A549 (cell line): ENCODE results near the gene FAM50A. TPM values are rescaled to one million over a fixed set of nuclear protein-coding genes. Genes with fewer than 3 reads are reported as not detected.

ENCODE experiments used
- ATOH8 ChIP-seq: fragments of 250-450 bp; sonication (Bioruptor Pico); IDR thresholded peaks from 2 replicates; pipeline ENCODE4 v1.5.0; 2020; ENCODE audit warnings: low read depth, mild to moderate bottlenecking, moderate library complexity
- BHLHE40 ChIP-seq: IDR thresholded peaks from 2 replicates; pipeline ENCODE4 v1.6.1; 2012; ENCODE audit warnings: low read depth, low read length, inconsistent platforms
- CBX2 ChIP-seq: fragments of 200-600 bp; sonication (generic); IDR thresholded peaks from 2 replicates; pipeline ENCODE4 v1.6.1; 2016; ENCODE audit warnings: low read depth, mild to moderate bottlenecking, borderline replicate concordance
- CBX8 ChIP-seq: fragments of 200-600 bp; sonication (generic); IDR thresholded peaks from 2 replicates; pipeline ENCODE4 v1.6.1; 2016
- CEBPB ChIP-seq, 2 experiments: fragments of >200 bp in 1 of 2; sonication (Bioruptor Twin) in 1 of 2; formaldehyde crosslinking in 1 of 2; IDR thresholded peaks; 2 replicates each; pipeline ENCODE4 v1.6.1; 2012 to 2016
- CHD2 ChIP-seq: fragments of 150-350 bp; IDR thresholded peaks from 2 replicates; pipeline ENCODE4 v1.6.1; 2014; ENCODE audit warnings: low read length; ENCODE audit not compliant: partially characterized antibody
- EHMT2 ChIP-seq: fragments of 200-600 bp; sonication (generic); IDR thresholded peaks from 2 replicates; pipeline ENCODE4 v1.6.1; 2016; ENCODE audit warnings: antibody characterized with exemption, low read depth, mild to moderate bottlenecking, moderate library complexity
- EP300 ChIP-seq, 2 experiments: fragments of >200 bp; sonication (Bioruptor Twin); formaldehyde crosslinking; IDR thresholded peaks; 2 replicates in 1 of 2; 3 replicates in 1 of 2; pipeline ENCODE4 v1.6.1; 2016 to 2017
- ESRRA ChIP-seq: fragments of 150-350 bp; IDR thresholded peaks from 2 replicates; pipeline ENCODE4 v1.6.1; 2014; ENCODE audit warnings: mild to moderate bottlenecking, low read length, borderline replicate concordance
- HDAC2 ChIP-seq: fragments of 200-600 bp; sonication (generic); IDR thresholded peaks from 2 replicates; pipeline ENCODE4 v1.6.1; 2016
- HES2 ChIP-seq: fragments of >200 bp; sonication (Bioruptor Twin); formaldehyde crosslinking; IDR thresholded peaks from 2 replicates; pipeline ENCODE4 v1.6.1; 2016
- HEYL ChIP-seq: fragments of 250-450 bp; sonication (Bioruptor Pico); IDR thresholded peaks from 2 replicates; pipeline ENCODE4 v1.8.0; 2021; ENCODE audit warnings: mild to moderate bottlenecking, moderate library complexity
- HMGXB4 ChIP-seq: fragments of 250-450 bp; sonication (Bioruptor Pico); IDR thresholded peaks from 2 replicates; pipeline ENCODE4 v1.5.0; 2021; ENCODE audit warnings: mild to moderate bottlenecking, moderate library complexity, borderline replicate concordance
- HOXB13 ChIP-seq: fragments of 250-450 bp; sonication (Bioruptor Pico); IDR thresholded peaks from 2 replicates; pipeline ENCODE4 v1.5.0; 2020; ENCODE audit warnings: low read depth, mild to moderate bottlenecking, moderate library complexity
- KDM1A ChIP-seq: fragments of 200-600 bp; sonication (generic); IDR thresholded peaks from 2 replicates; pipeline ENCODE4 v1.6.1; 2016; ENCODE audit warnings: low read depth, mild to moderate bottlenecking
- MAX ChIP-seq: IDR thresholded peaks from 2 replicates; pipeline ENCODE4 v1.6.1; 2012
- MYC ChIP-seq: IDR thresholded peaks from 2 replicates; pipeline ENCODE4 v1.6.1; 2012; ENCODE audit warnings: mild to moderate bottlenecking, inconsistent platforms, low read length, improper control_type of control experiment, borderline replicate concordance
- NPAS2 ChIP-seq: fragments of 250-450 bp; sonication (Bioruptor Pico); IDR thresholded peaks from 2 replicates; pipeline ENCODE4 v1.8.0; 2022; ENCODE audit warnings: mild to moderate bottlenecking, moderate library complexity, borderline replicate concordance
- POLR2AphosphoS2 ChIP-seq: conservative IDR thresholded peaks from 2 replicates; pipeline ENCODE4 v1.6.1; 2012; ENCODE audit warnings: low read length, improper control_type of control experiment, inconsistent platforms
- RAD21 ChIP-seq, 2 experiments: fragments of >200 bp in 1 of 2; sonication (Bioruptor Twin) in 1 of 2; formaldehyde crosslinking in 1 of 2; IDR thresholded peaks in 1 of 2; conservative IDR thresholded peaks in 1 of 2; 2 replicates in 1 of 2; 3 replicates in 1 of 2; pipeline ENCODE4 v1.6.1; 2012 to 2018; ENCODE audit warnings: inconsistent platforms in 1 of 2
- RARB ChIP-seq: fragments of 250-450 bp; sonication (Bioruptor Pico); IDR thresholded peaks from 2 replicates; pipeline ENCODE4 v1.8.0; 2021; ENCODE audit warnings: mild to moderate bottlenecking, moderate library complexity
- REST ChIP-seq: fragments of 200-600 bp; sonication (generic); IDR thresholded peaks from 2 replicates; pipeline ENCODE4 v1.6.1; 2016; ENCODE audit warnings: antibody characterized with exemption, mild to moderate bottlenecking, moderate library complexity
- RFX5 ChIP-seq: fragments of 450-650 bp; IDR thresholded peaks from 2 replicates; pipeline ENCODE4 v1.7.1; 2014; ENCODE audit warnings: antibody characterized with exemption, mild to moderate bottlenecking, moderate library complexity
- RNF2 ChIP-seq: fragments of 200-600 bp; sonication (generic); IDR thresholded peaks from 2 replicates; pipeline ENCODE4 v1.6.1; 2016; ENCODE audit warnings: low read depth, mild to moderate bottlenecking, antibody characterized with exemption, moderate library complexity, borderline replicate concordance
- SMC3 ChIP-seq: fragments of >200 bp; sonication (Bioruptor Twin); formaldehyde crosslinking; IDR thresholded peaks from 3 replicates; pipeline ENCODE4 v1.6.1; 2018; ENCODE audit warnings: inconsistent platforms
- SREBF2 ChIP-seq: fragments of 450-650 bp; IDR thresholded peaks from 2 replicates; pipeline ENCODE4 v1.6.1; 2014; ENCODE audit warnings: mild to moderate bottlenecking, moderate library complexity
- ZC3H11A ChIP-seq: fragments of 450-650 bp; IDR thresholded peaks from 2 replicates; pipeline ENCODE4 v1.6.1; 2014; ENCODE audit warnings: antibody characterized with exemption, mild to moderate bottlenecking
- polyA plus RNA-seq, 4 experiments: library from polyadenylated mRNA; depleted of rRNA in 3 of 4; stranded (reverse); fragments of >200 nt; fragmentation: RNase III in 1 of 4; extraction: RNeasy Plus Mini Kit Qiagen cat#74134 plus additional on column Dnase treatment in 1 of 4; gene quantifications; 2 replicates in 3 of 4; 3 replicates in 1 of 4; pipeline ENCODE4 v1.2.3, GENCODE V29; 2011 to 2017

FAM50A gene
- polyA plus RNA-seq, 2 of the 4 experiments (the other 2 are of a cell fraction), result 57.8 to 123 TPM

GRCh38 chrX:154401045-154401799 is 42.7 kb upstream of the FAM50A start (continued):
- no peak for TF ChIP-seq SMC3
- no peak for TF ChIP-seq HOXB13 (CRISPR knock-in tag)
- TF ChIP-seq ESRRA, result 0 out of 2 replicates have a peak, but pooled peaks have one; percentile 29
- TF ChIP-seq HES2, result no peak
- TF ChIP-seq BHLHE40, result no peak
- TF ChIP-seq CBX2, result no peak
- TF ChIP-seq CEBPB (IDR thresholded peaks at IDR 0.05), result no peak
- no peak for TF ChIP-seq CBX8
- no peak for TF ChIP-seq RNF2
- no peak for TF ChIP-seq NPAS2
- TF ChIP-seq ZC3H11A, result no peak
- TF ChIP-seq MAX, result peak; percentile 43
- peak; percentile 28 for TF ChIP-seq CHD2
- no peak for TF ChIP-seq MYC
- TF ChIP-seq EP300 (IDR thresholded peaks at IDR 0.05), result no peak
- TF ChIP-seq ATOH8 (CRISPR knock-in tag), result peak; percentile 32; the same call in 1 of the 2 replicates
- no peak for TF ChIP-seq HDAC2
- no peak for TF ChIP-seq SREBF2
- peak; percentile 100 for TF ChIP-seq POLR2AphosphoS2
- TF ChIP-seq RFX5, result no peak
- peak; percentile 46; the same call in 1 of the 2 replicates for TF ChIP-seq HMGXB4 (CRISPR knock-in tag)
- TF ChIP-seq RAD21 (conservative IDR thresholded peaks at IDR 0.05 in 1 of 2, IDR thresholded peaks at IDR 0.05 in 1 of 2), result no peak
- no peak for TF ChIP-seq EHMT2
- TF ChIP-seq HEYL (CRISPR knock-in tag), result no peak
- no peak for TF ChIP-seq KDM1A
- peak; percentile 95 for TF ChIP-seq RARB (CRISPR knock-in tag)
- TF ChIP-seq REST, result peak; percentile 48
